OCI-LY1 (cell line): Measurements from ENCODE around the gene DBR1.

Source experiments
- H2AFZ ChIP-seq: fragments of 200-600 bp; sonication (generic), shearing (Covaris generic); 2 replicates; pipeline ENCODE4 v1.6.0; 2014; ENCODE audit warnings: antibody characterized with exemption, mild to moderate bottlenecking, low read length
- H3F3A ChIP-seq: fragments of 200-600 bp; sonication (generic), shearing (Covaris generic); 2 replicates; pipeline ENCODE4 v1.6.0; 2014; ENCODE audit warnings: mild to moderate bottlenecking, antibody characterized with exemption, low read length, moderate library complexity; ENCODE audit not compliant: insufficient read depth
- H3K27ac ChIP-seq: fragments of 200-600 bp; sonication (generic); 2 replicates; pipeline ENCODE4 v1.5.1; 2014; ENCODE audit warnings: low read length, mixed run types, mild to moderate bottlenecking, low read depth; ENCODE audit not compliant: poor library complexity, severe bottlenecking
- H3K27me3 ChIP-seq: fragments of 200-600 bp; sonication (generic); 2 replicates; pipeline ENCODE4 v1.6.0; 2014; ENCODE audit warnings: antibody characterized with exemption, mild to moderate bottlenecking, low read length, moderate library complexity; ENCODE audit not compliant: insufficient read depth
- H3K36me3 ChIP-seq: fragments of 200-600 bp; sonication (generic); 2 replicates; pipeline ENCODE4 v1.6.1; 2014; ENCODE audit warnings: mild to moderate bottlenecking, antibody characterized with exemption, low read length, moderate library complexity, mixed read lengths; ENCODE audit not compliant: insufficient read depth
- H3K4me1 ChIP-seq: fragments of 200-600 bp; sonication (generic); 2 replicates; pipeline ENCODE4 v1.5.1; 2014; ENCODE audit warnings: mild to moderate bottlenecking, low read length, moderate library complexity; ENCODE audit not compliant: insufficient read depth, severe bottlenecking
- H3K4me2 ChIP-seq: fragments of 200-600 bp; sonication (generic), shearing (Covaris generic); 2 replicates; pipeline ENCODE4 v1.6.1; 2014; ENCODE audit warnings: low read length
- H3K4me3 ChIP-seq: fragments of 200-600 bp; sonication (generic); 2 replicates; pipeline ENCODE4 v1.5.1; 2014; ENCODE audit warnings: low read length, low read depth, mild to moderate bottlenecking, mixed read lengths; ENCODE audit not compliant: poor library complexity, severe bottlenecking
- H3K79me2 ChIP-seq: fragments of 200-600 bp; shearing (Covaris generic); 2 replicates; pipeline ENCODE4 v1.6.1; 2016; ENCODE audit warnings: mixed run types, low read length, mixed read lengths; ENCODE audit not compliant: insufficient read depth
- H3K9ac ChIP-seq: fragments of 200-600 bp; sonication (generic), shearing (Covaris generic); 2 replicates; pipeline ENCODE4 v1.6.1; 2014; ENCODE audit warnings: mild to moderate bottlenecking, low read length, mixed read lengths
- H3K9me2 ChIP-seq: fragments of 200-600 bp; sonication (generic), shearing (Covaris generic); 2 replicates; pipeline ENCODE4 v1.6.1; 2014; ENCODE audit warnings: low read depth, mild to moderate bottlenecking, low read length, mixed read lengths
- H3K9me3 ChIP-seq: fragments of 200-600 bp; shearing (Covaris generic); 2 replicates; pipeline ENCODE4 v1.6.1; 2014; ENCODE audit warnings: low read length, mixed read lengths
- H4K20me1 ChIP-seq: fragments of 200-600 bp; sonication (generic), shearing (Covaris generic); 2 replicates; pipeline ENCODE4 v1.6.0; 2016; ENCODE audit warnings: mild to moderate bottlenecking, low read length; ENCODE audit not compliant: insufficient read depth
- EZH2 ChIP-seq: fragments of 200-600 bp; sonication (generic), shearing (Covaris generic); IDR thresholded peaks from 2 replicates; pipeline ENCODE4 v1.8.0; 2017; ENCODE audit warnings: borderline replicate concordance, mixed run types, mild to moderate bottlenecking, antibody characterized with exemption, low read length, moderate library complexity, mixed read lengths
- TF ChIP-seq, protein P1 (sequence below): fragments of 200-600 bp; sonication (generic), shearing (Covaris generic); IDR thresholded peaks from 2 replicates; pipeline ENCODE4 v1.5.1; 2017; ENCODE audit warnings: mild to moderate bottlenecking, antibody characterized with exemption, low read length, moderate library complexity, mixed read lengths

The DBR1 gene

DNA sequence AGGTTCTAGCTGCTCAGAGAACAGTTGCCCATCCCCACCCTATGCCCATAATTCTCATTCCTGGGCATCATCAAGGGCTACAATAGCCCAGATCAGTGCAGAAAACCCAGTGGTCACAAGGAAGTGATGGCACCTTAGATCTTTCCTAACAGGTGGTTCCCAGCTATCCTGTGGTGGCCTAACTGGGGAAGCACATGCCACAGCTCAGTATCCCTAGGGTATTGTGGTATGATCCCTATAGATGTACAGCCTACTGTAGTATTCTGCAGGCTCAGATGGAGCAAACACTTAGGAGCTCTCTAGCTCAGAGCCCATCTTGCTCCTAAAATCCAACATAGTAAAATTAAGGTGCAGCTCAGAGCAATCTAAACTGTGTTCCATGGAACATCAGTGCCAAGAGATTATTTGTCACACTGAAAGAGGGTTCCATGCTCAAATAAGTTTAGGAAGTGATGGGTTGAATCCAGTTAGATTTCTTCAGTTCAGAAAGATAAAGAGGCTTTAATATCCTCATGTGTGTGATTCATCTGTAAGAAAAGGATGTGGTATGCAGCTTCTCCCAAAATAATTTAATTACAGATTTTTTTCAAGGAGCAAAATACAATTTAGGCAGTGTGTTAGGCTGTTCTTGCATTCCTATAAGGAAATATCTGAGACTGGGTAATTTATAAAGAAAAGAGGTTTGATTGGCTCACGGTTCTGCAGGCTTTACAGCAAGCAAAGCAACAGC is 46.9 kb downstream of the DBR1 start:
- Histone ChIP-seq H3K9me2 (no peaks in the 10 kb centered on the region), H3K27me3 (no peaks in the 10 kb centered on the region), H3F3A (no peaks in the 10 kb centered on the region), H3K9me3 (no peaks in the 10 kb centered on the region), H3K9ac (no peak overlapping the region), H3K36me3 (no peaks in the 10 kb centered on the region), H3K27ac (no peak overlapping the region), H3K4me1 (no peaks in the 10 kb centered on the region), H4K20me1 (no peaks in the 10 kb centered on the region), H3K4me3 (no peak overlapping the region), H3K79me2 (no peaks in the 10 kb centered on the region), H3K4me2 (no peak overlapping the region), H2AFZ (no peak overlapping the region)
- TF ChIP-seq, protein P1, sequence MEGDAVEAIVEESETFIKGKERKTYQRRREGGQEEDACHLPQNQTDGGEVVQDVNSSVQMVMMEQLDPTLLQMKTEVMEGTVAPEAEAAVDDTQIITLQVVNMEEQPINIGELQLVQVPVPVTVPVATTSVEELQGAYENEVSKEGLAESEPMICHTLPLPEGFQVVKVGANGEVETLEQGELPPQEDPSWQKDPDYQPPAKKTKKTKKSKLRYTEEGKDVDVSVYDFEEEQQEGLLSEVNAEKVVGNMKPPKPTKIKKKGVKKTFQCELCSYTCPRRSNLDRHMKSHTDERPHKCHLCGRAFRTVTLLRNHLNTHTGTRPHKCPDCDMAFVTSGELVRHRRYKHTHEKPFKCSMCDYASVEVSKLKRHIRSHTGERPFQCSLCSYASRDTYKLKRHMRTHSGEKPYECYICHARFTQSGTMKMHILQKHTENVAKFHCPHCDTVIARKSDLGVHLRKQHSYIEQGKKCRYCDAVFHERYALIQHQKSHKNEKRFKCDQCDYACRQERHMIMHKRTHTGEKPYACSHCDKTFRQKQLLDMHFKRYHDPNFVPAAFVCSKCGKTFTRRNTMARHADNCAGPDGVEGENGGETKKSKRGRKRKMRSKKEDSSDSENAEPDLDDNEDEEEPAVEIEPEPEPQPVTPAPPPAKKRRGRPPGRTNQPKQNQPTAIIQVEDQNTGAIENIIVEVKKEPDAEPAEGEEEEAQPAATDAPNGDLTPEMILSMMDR, result no peak
- no peak for TF ChIP-seq EZH2

DNA sequence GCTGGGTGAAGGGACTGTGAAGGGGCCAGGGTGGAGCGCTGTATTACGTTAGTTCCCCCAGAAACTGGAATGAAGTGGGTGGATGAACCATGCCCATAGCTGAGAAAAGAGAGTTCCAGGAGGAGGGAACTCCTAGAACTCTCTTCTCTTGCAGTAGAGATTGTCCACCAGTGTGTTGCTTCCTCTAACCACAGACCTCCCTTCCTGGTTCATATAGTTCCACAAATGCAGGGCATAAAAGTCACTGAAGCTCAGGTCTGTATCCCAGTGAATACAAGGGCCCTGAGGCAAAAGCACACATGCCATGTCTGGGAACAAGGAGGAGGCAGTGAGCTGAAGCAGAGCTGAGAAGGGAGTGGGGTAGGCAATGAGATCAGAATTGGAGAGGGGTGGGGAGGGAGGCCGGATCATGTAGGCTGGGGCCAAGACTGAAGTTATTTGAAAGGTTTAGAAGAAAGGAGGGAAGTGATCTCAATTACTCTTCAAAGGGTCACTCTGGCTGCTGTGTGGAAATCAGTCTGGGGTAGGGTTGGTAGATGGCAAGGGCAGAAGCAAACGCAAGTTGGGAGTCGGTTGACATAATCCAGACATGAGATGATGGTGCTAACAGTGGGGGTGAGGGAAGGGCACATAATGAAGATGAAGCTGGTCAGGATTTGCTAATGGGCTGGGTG is 49.0 kb downstream of the DBR1 start:
- H3K27ac ChIP-seq, result no peak overlapping the region
- no peaks in the 10 kb centered on the region for H3F3A ChIP-seq
- no peaks in the 10 kb centered on the region for H3K27me3 ChIP-seq
- H3K9ac ChIP-seq, result no peak overlapping the region
- H3K79me2 ChIP-seq, result no peaks in the 10 kb centered on the region
- TF ChIP-seq, protein P1, result no peak
- no peak for TF ChIP-seq EZH2
- no peaks in the 10 kb centered on the region for H3K9me3 ChIP-seq
- no peaks in the 10 kb centered on the region for H3K4me1 ChIP-seq
- H2AFZ ChIP-seq, result no peak overlapping the region
- no peak overlapping the region for H3K4me2 ChIP-seq
- H4K20me1 ChIP-seq, result no peaks in the 10 kb centered on the region
- no peaks in the 10 kb centered on the region for H3K9me2 ChIP-seq
- H3K4me3 ChIP-seq, result no peak overlapping the region
- no peaks in the 10 kb centered on the region for H3K36me3 ChIP-seq

DNA sequence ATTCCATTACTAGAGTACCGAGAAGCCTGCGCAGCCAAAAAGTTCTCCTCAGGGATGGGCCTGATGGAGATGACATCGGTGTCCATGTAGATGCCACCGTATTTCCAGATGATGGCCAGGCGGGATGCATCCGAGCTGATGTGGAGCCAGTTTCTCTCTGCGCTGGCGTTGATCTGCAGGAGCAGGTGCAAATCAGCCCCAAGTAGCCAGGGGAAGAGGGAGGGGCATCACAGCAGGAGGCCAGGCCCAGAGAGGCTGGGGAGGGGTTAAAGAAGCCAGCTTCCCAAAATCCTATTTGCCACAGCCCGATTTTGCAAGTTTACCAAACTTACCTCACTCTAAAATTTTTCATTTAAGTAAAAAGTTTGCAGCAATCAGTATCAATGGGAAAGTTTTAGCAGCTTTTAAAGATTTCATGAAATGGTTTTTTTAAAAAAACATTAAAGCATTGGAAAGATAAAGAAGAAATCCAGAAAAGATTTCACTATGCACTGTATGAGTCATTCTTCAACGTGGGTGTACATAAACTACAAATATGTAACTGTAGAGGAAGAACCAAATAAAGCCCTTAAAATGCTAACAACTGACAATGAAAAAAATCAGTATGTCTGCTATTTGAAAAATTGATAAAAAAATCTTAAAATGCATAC is 49.9 kb downstream of the DBR1 start:
- H3K4me3 ChIP-seq, result no peak overlapping the region
- H3K4me1 ChIP-seq, result no peaks in the 10 kb centered on the region
- no peaks in the 10 kb centered on the region for H4K20me1 ChIP-seq
- no peak overlapping the region for H3K27ac ChIP-seq
- no peak overlapping the region for H2AFZ ChIP-seq
- no peak overlapping the region for H3K9ac ChIP-seq
- TF ChIP-seq, protein P1, result no peak
- no peaks in the 10 kb centered on the region for H3F3A ChIP-seq
- H3K9me2 ChIP-seq, result no peaks in the 10 kb centered on the region
- H3K27me3 ChIP-seq, result no peaks in the 10 kb centered on the region
- no peaks in the 10 kb centered on the region for H3K36me3 ChIP-seq
- H3K4me2 ChIP-seq, result no peak overlapping the region
- no peaks in the 10 kb centered on the region for H3K79me2 ChIP-seq
- no peaks in the 10 kb centered on the region for H3K9me3 ChIP-seq
